HL-60 (cell line): ENCODE results near the gene ZNRF3.

Experiments
- DNase-seq, 2 experiments: peaks; one replicate each; pipeline ENCODE4 v3.0.0-alpha.2; 2010 to 2020; ENCODE audit warnings: low read depth in 1 of 2, low spot score in 1 of 2
- H3K27ac ChIP-seq: fragments of 250-450 bp; sonication (Bioruptor Pico); replicated peaks from 2 replicates; pipeline ENCODE4 v1.5.1; 2020; ENCODE audit warnings: mild to moderate bottlenecking, moderate library complexity
- H3K27me3 ChIP-seq: fragments of 250-450 bp; sonication (Bioruptor Pico); 2 replicates; pipeline ENCODE4 v1.5.1; 2021; ENCODE audit warnings: mild to moderate bottlenecking, moderate library complexity; ENCODE audit not compliant: insufficient read depth, poor library complexity, severe bottlenecking
- H3K4me3 ChIP-seq: replicated peaks from 2 replicates; pipeline ENCODE4 v1.5.1; 2011; ENCODE audit warnings: mild to moderate bottlenecking, control low read depth, low read length; ENCODE audit not compliant: insufficient read depth
- GABPA ChIP-seq: IDR thresholded peaks from 2 replicates; pipeline ENCODE4 v1.6.1; 2012; ENCODE audit warnings: low read depth
- POLR2AphosphoS5 ChIP-seq: IDR thresholded peaks from 2 replicates; pipeline ENCODE4 v1.6.1; 2012; ENCODE audit warnings: low read depth
- SPI1 ChIP-seq: IDR thresholded peaks from 2 replicates; pipeline ENCODE4 v1.6.1; 2012; ENCODE audit warnings: low read depth, mild to moderate bottlenecking, borderline replicate concordance
- TF ChIP-seq, protein P1 (sequence below): IDR thresholded peaks from 2 replicates; pipeline ENCODE4 v1.6.1; 2012; ENCODE audit warnings: low read depth; ENCODE audit not compliant: insufficient replicate concordance
- TF ChIP-seq, protein P2 (sequence below): IDR thresholded peaks from one replicate; pipeline ENCODE4 v1.5.1; 2011; ENCODE audit warnings: low read length, control low read depth, inconsistent platforms; ENCODE audit not compliant: insufficient read depth

The ZNRF3 gene

DNA sequence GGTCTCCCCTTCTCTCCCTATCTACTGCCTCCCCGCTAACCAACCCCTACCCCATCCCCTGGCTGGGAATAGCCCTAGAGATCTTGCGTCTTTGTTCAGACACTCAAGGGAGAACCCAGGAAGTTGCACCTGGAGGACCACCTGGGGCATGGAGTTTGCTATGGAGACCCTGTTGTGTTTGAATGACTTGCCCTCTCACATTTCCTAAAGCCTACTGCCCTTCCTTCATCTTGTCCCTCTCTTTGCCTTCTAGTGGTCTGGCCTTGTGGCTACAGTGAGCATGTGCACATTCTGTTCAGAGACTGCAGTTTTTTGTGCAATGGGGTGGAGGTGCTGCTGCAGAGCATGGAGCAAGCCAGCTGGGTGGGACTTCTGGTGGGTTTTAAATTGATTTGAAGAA is 42.5 kb downstream of the ZNRF3 start:
- Histone ChIP-seq H3K4me3 (no peak overlapping the region), H3K27ac (no peak overlapping the region), H3K27me3 (no peaks in the 10 kb centered on the region)
- no peak for DNase-seq
- TF ChIP-seq, protein P1, sequence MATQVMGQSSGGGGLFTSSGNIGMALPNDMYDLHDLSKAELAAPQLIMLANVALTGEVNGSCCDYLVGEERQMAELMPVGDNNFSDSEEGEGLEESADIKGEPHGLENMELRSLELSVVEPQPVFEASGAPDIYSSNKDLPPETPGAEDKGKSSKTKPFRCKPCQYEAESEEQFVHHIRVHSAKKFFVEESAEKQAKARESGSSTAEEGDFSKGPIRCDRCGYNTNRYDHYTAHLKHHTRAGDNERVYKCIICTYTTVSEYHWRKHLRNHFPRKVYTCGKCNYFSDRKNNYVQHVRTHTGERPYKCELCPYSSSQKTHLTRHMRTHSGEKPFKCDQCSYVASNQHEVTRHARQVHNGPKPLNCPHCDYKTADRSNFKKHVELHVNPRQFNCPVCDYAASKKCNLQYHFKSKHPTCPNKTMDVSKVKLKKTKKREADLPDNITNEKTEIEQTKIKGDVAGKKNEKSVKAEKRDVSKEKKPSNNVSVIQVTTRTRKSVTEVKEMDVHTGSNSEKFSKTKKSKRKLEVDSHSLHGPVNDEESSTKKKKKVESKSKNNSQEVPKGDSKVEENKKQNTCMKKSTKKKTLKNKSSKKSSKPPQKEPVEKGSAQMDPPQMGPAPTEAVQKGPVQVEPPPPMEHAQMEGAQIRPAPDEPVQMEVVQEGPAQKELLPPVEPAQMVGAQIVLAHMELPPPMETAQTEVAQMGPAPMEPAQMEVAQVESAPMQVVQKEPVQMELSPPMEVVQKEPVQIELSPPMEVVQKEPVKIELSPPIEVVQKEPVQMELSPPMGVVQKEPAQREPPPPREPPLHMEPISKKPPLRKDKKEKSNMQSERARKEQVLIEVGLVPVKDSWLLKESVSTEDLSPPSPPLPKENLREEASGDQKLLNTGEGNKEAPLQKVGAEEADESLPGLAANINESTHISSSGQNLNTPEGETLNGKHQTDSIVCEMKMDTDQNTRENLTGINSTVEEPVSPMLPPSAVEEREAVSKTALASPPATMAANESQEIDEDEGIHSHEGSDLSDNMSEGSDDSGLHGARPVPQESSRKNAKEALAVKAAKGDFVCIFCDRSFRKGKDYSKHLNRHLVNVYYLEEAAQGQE: no peak
- TF ChIP-seq, protein P2, sequence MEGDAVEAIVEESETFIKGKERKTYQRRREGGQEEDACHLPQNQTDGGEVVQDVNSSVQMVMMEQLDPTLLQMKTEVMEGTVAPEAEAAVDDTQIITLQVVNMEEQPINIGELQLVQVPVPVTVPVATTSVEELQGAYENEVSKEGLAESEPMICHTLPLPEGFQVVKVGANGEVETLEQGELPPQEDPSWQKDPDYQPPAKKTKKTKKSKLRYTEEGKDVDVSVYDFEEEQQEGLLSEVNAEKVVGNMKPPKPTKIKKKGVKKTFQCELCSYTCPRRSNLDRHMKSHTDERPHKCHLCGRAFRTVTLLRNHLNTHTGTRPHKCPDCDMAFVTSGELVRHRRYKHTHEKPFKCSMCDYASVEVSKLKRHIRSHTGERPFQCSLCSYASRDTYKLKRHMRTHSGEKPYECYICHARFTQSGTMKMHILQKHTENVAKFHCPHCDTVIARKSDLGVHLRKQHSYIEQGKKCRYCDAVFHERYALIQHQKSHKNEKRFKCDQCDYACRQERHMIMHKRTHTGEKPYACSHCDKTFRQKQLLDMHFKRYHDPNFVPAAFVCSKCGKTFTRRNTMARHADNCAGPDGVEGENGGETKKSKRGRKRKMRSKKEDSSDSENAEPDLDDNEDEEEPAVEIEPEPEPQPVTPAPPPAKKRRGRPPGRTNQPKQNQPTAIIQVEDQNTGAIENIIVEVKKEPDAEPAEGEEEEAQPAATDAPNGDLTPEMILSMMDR: no peak
- TF ChIP-seq SPI1 (no peak), POLR2AphosphoS5 (no peak), GABPA (no peak)

DNA sequence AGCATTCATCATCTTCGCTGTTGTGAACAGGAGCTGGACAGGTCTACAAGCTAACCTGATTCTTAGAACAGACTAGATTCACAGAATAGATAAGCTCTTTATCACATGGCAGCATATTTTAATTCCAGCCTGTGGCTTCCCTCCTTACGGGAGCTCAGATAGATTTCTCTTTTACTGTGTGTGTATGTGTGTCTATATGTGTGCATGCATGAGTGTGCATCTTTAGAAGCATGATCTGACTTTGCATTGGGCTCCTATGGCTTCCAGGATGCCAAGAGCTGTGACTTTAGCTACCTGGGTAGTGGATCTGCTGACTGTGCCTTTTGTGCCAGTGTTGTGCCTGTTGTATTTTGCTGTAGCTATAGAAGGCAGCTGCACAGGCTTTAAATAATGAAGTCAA is 44.3 kb downstream of the ZNRF3 start:
- no peak overlapping the region for H3K27ac ChIP-seq
- no peak for DNase-seq
- H3K4me3 ChIP-seq: no peak overlapping the region
- H3K27me3 ChIP-seq: no peaks in the 10 kb centered on the region
- TF ChIP-seq, protein P1: no peak
- TF ChIP-seq SPI1 (no peak), POLR2AphosphoS5 (no peak), GABPA (no peak)
- TF ChIP-seq, protein P2: no peak

DNA sequence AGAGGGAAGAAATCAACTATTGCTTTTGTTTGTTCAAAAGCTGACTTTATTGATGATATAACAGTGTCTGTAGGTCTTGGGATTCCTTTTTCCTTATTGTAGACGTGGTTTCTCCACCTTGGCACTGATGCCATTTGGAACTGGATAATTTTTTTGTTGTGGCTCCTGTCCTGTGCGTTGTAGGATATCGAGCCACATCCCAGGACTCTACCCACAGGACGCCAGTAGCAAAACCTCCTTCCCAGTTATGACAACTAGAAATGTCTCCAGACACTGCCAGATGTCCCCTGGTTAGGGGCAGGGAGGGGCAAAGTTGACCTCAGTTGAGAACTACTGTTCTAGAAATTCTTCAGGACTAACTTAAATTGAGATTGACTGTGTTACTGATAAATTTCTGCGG is 45.8 kb downstream of the ZNRF3 start:
- TF ChIP-seq POLR2AphosphoS5: no peak

DNA sequence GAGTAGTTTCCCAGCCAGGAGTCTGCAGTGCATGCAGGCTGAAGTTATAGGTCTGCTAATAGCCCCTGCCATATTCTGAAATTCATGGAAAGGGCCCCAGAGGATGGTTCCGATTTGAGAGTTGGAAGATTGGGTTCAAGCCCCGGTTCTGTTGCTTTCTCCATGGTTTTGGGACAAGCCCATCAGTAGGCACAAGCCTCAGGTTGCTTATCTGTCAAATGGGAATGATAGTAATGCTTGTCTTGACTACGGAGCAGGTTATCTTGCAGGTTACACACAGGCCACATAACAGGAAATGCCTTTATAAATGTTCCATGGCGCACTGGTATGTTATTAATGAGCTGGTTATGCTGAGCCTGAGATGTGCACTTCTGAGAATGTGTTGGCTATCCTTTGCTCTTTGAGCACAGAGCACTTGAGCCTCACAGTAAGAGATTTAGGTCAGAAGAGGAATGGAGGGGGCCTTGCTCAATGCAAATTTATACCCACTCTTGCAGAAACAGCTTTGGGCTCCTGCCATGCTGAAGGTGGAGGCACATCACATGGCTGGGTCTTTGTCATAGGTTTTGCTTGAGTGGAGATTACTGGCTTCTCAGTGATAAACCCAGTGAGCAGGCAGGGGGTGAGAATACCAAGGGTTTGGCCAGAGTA is 47.1 kb downstream of the ZNRF3 start:
- TF ChIP-seq POLR2AphosphoS5 (no peak), SPI1 (no peak), GABPA (no peak)
- TF ChIP-seq, protein P1: no peak
- TF ChIP-seq, protein P2: no peak
- Histone ChIP-seq H3K4me3 (no peak overlapping the region), H3K27ac (no peak overlapping the region), H3K27me3 (no peaks in the 10 kb centered on the region)
- no peak for DNase-seq

More for the DNA sequence above, 45.8 kb downstream of the ZNRF3 start:
- no peaks in the 10 kb centered on the region for H3K27me3 ChIP-seq
- H3K4me3 ChIP-seq: no peak overlapping the region
- no peak for DNase-seq
- no peak overlapping the region for H3K27ac ChIP-seq
